Kidney tubule cell (primary cell): ENCODE data around the gene NPS.

ENCODE experiments used
- DNase-seq: peaks from one replicate; pipeline ENCODE4 v3.0.0-alpha.2; 2018; ENCODE audit warnings: low spot score

NPS gene

GRCh38 chr10:127561647-127562046 lies 12.5 kb downstream of the NPS start:
- DNase-seq: no peak

GRCh38 chr10:127563718-127564553 lies 14.8 kb downstream of the NPS start:
- peak; percentile 54 for DNase-seq

- DNase-seq: no peak
These were observed 15.5 kb downstream of the NPS start for GRCh38 chr10:127564644-127565043.

- DNase-seq: no peak
These were observed 16.5 kb downstream of the NPS start for GRCh38 chr10:127565583-127565982.

GRCh38 chr10:127569210-127569609 lies 20.1 kb downstream of the NPS start:
- no peak for DNase-seq

GRCh38 chr10:127570036-127570435 lies 20.9 kb downstream of the NPS start:
- DNase-seq: peak; percentile 93

- peak; percentile 21 for DNase-seq
These were observed 22.3 kb downstream of the NPS start for GRCh38 chr10:127571386-127571785.

GRCh38 chr10:127576051-127576450 lies 26.9 kb downstream of the NPS start:
- peak; percentile 61 for DNase-seq

- DNase-seq: peak; percentile 61
These were observed 27.6 kb downstream of the NPS start for GRCh38 chr10:127576740-127577161.

- peak; percentile 49 for DNase-seq
These were observed 28.5 kb downstream of the NPS start for GRCh38 chr10:127577376-127578258.

- DNase-seq: peak; percentile 86
These were observed 29.3 kb downstream of the NPS start for GRCh38 chr10:127578259-127578960.

GRCh38 chr10:127578961-127579305 lies 29.8 kb downstream of the NPS start:
- DNase-seq: peak; percentile 91

GRCh38 chr10:127579640-127580039 lies 30.5 kb downstream of the NPS start:
- peak; percentile 85 for DNase-seq

- DNase-seq: no peak
These were observed 31.7 kb downstream of the NPS start for GRCh38 chr10:127580822-127581221.

- no peak for DNase-seq
These were observed 36.5 kb downstream of the NPS start for GRCh38 chr10:127585519-127586023.

- DNase-seq: no peak
These were observed 38.7 kb downstream of the NPS start for GRCh38 chr10:127587668-127588365.

GRCh38 chr10:127592586-127592985 lies 43.5 kb downstream of the NPS start:
- DNase-seq: no peak

- DNase-seq: peak; percentile 6
These were observed 51.4 kb downstream of the NPS start for GRCh38 chr10:127600479-127600878.
